Peyer's patch (tissue), 4 donors: ENCODE measurements around the gene DCLK1.

Source experiments
- POLR2A ChIP-seq, 2 donors: fragments of 450-650 bp; IDR thresholded peaks; one replicate each; pipeline ENCODE4 v1.5.1; 2017; ENCODE audit warnings: antibody characterized with exemption in 2 of 2, mild to moderate bottlenecking in 2 of 2, moderate library complexity in 2 of 2
- TF ChIP-seq, protein P1 (sequence below), 6 experiments: fragments of 450-650 bp in 4 of 6; fragments of 200-600 bp in 2 of 6; sonication (generic) in 1 of 6; IDR thresholded peaks; one replicate each; pipeline ENCODE4 v1.5.1; 2017 to 2019; ENCODE audit warnings: antibody characterized with exemption in 6 of 6, mild to moderate bottlenecking in 3 of 6, moderate library complexity in 1 of 6

DNA sequence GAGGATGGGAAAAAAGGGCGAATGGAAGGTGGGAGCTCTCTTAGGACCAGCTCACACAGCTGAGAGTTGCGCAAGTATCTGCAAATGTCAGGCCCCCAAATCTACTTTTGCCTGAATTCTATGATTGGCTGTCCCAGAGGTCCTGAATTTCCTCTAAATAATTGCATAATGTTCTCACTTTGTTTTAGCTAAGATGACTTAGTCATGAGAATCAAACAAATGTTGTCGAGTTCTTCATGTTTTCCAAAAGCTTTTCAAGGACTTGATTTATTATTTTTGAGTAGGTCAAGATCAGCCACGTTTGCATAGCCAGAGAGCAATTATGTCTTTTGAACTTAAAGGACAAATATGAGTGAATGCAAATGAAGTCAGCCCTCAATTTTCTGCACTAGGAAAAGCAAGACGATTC is 408.1 kb downstream of the DCLK1 start:
- no peak for TF ChIP-seq POLR2A (IDR thresholded peaks at IDR 0.05)
- TF ChIP-seq, protein P1, sequence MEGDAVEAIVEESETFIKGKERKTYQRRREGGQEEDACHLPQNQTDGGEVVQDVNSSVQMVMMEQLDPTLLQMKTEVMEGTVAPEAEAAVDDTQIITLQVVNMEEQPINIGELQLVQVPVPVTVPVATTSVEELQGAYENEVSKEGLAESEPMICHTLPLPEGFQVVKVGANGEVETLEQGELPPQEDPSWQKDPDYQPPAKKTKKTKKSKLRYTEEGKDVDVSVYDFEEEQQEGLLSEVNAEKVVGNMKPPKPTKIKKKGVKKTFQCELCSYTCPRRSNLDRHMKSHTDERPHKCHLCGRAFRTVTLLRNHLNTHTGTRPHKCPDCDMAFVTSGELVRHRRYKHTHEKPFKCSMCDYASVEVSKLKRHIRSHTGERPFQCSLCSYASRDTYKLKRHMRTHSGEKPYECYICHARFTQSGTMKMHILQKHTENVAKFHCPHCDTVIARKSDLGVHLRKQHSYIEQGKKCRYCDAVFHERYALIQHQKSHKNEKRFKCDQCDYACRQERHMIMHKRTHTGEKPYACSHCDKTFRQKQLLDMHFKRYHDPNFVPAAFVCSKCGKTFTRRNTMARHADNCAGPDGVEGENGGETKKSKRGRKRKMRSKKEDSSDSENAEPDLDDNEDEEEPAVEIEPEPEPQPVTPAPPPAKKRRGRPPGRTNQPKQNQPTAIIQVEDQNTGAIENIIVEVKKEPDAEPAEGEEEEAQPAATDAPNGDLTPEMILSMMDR (IDR thresholded peaks at IDR 0.05): no peak
